PC-9 (cell line): Measurements from ENCODE around the gene EXOC1L.

Source experiments
- EZH2 ChIP-seq: fragments of 200-600 bp; sonication (generic); IDR thresholded peaks from 2 replicates; pipeline ENCODE4 v1.8.0; 2017; ENCODE audit warnings: antibody characterized with exemption, low read depth
- TF ChIP-seq, protein P1 (sequence below): fragments of 200-600 bp; sonication (generic); conservative IDR thresholded peaks from 2 replicates; pipeline ENCODE4 v1.6.1; 2017; ENCODE audit warnings: mixed run types, antibody characterized with exemption, mild to moderate bottlenecking, moderate library complexity

DNA sequence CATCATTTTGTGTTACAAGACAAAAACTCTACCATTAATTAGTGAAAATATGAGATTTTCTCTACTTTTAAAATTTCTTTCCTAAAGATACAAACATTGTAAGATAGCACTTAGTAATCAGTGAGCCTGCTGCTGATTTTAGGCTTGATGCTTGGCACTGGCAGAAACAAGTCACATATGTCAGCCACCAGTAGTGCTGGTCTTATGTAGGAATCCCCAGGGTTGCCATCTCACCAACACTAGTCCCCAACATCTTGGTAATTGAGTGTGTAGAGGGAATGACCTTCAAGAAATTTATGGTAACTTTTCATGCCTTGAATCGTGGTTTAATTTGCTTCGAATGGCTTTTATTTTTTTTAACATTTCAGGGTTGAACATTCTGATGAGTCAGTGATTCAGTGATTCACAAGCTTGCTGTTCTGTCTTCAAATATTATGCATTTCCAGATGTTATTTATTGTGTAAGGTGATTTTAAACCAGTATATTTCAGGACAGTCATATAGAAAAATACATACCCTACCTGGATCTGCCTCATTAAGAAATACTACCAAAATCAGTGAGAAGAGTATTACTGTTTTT lies 45.7 kb downstream of the EXOC1L start:
- TF ChIP-seq, protein P1, sequence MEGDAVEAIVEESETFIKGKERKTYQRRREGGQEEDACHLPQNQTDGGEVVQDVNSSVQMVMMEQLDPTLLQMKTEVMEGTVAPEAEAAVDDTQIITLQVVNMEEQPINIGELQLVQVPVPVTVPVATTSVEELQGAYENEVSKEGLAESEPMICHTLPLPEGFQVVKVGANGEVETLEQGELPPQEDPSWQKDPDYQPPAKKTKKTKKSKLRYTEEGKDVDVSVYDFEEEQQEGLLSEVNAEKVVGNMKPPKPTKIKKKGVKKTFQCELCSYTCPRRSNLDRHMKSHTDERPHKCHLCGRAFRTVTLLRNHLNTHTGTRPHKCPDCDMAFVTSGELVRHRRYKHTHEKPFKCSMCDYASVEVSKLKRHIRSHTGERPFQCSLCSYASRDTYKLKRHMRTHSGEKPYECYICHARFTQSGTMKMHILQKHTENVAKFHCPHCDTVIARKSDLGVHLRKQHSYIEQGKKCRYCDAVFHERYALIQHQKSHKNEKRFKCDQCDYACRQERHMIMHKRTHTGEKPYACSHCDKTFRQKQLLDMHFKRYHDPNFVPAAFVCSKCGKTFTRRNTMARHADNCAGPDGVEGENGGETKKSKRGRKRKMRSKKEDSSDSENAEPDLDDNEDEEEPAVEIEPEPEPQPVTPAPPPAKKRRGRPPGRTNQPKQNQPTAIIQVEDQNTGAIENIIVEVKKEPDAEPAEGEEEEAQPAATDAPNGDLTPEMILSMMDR: no peak
- TF ChIP-seq EZH2: no peak
